HG02981 (cell line): ENCODE results near the gene ARHGDIB.

Experiments
- ATAC-seq: cut with Tn5 transposase; IDR thresholded peaks from one replicate; pipeline ENCODE4 v1.9.1; 2021; ENCODE audit warnings: mild to moderate bottlenecking, moderate library complexity; ENCODE audit not compliant: unreplicated experiment

ARHGDIB gene

DNA sequence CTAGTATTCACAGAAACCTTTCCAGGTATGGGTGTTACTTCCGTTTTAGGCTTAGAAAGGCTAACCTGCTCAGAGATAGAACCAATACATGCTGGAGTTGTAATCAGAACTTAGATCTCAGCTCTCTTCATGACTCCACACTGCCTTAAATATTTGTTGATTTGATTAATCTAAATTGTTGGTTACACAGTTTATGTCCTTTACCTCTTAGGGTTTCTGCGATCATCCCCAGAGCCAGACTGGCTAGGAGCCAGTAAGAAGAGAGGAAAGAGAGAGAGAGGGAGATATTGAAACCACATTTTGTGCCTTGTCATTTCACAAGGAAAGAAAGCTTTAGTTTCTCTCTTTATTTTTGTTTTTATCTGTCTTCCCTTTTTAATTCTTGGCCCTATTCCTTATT, 58.9 kb downstream of the ARHGDIB start:
- no peak for ATAC-seq

DNA sequence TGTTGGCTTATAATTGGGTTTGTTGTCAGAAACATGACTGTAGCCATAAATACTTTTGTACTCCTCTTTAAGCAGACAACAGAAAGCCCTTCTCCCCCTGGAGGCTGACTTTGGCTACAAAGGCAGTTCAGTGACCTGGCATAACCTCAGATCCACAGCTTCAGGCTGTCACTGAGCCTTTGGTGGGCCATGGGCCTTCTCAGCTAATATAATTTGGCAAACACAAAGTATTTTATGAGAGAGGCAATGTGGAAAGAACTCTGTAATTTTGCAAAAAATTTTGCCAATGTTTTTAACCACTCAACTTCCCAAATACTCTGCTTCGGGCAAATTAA, 60.2 kb downstream of the ARHGDIB start:
- ATAC-seq: no peak

DNA sequence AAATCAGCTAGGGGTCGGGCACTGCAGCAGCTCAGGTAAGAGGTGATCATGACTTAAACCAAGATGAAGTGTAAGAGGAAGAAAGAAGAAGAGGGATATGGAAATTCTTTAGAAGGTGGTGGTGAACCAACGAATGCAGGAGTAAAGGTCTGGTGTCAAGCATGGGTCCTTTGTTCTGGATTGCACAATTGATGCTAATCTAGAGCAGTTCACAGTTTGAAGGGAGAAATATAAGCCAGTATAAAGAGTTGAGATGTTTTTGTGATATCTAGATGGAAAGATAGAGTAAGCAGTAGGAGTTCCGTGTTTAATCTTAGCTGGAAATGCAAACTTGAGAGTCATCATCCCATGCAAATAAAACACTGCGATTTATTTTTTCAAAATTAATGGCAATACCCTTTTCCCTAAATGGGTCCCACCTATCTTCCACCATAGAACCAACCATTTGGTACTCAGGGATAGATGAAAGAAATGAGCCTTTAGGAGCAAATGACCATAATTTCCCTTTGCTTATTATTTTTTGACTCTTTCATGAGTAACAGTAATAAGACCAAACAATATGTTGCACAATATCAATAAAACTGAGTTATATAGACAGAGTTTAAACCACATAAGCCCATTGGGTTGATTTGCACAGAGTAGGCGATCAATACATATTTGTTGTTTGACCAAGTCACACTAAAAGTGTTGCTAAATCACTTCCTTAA, 60.7 kb downstream of the ARHGDIB start:
- ATAC-seq: no peak

DNA sequence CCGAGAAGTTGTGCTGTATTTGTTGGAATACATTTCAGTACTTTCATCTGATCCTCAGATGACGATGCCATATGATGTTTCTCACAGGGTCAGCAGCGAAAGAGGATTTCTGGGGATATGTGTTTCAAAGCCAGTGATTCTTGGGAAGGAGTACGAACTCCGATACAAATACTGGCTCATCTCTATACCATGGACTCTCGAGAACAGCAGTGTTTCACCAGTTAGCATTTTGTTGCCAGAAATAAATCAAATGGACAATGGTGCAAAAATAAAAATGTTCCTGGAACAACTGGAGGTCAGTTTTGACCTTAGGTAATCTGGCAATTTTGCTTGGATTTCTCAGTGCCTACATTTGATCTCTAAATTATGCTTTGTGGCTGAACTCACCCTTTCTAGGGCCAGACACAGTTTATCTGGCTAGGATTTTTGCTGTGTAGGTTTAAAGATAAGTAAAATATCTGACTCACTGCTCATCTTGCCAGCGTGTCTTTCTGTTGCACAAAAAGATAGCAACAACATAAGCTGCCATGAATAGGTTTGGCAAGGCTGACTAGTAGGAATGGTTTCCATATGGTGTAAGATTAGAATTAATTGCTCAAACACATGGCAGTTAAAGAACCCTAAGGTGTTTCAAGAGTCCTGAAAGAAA, 64.8 kb downstream of the ARHGDIB start:
- no peak for ATAC-seq

DNA sequence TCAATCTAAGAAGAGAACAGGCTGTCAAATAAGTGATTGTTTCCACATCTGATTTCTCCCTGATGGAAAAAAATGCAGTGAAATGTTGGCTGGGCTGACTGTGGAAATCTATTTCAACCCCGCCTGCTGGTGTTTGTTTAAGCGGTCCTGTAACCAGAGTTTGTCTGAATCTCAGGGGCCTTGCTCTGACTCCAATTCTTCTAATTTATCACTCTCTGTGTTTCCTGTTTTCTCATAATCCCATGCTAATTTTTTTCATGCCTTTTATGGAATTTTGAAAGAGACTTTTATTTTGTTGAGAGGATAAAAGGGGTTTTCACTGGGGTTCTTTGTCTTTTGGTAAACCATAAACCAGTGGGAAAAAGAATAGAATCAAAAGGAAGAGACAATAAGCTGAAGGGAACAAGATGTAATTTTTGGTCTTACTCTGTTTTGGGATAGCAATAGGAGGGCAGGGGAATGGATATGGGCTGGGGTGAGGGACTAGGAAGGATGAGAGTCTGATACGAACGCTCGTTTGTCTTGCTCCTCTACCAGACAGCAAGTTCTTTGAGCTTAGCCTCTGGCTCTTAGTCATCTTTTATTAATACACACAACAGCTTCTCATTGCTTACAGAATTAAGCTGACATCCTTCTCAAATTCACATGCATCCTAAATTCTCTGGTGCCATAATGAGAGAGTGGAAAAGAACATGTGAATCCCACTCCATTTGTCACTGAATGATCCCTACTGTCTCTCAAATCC, 67.7 kb downstream of the ARHGDIB start:
- ATAC-seq: no peak

DNA sequence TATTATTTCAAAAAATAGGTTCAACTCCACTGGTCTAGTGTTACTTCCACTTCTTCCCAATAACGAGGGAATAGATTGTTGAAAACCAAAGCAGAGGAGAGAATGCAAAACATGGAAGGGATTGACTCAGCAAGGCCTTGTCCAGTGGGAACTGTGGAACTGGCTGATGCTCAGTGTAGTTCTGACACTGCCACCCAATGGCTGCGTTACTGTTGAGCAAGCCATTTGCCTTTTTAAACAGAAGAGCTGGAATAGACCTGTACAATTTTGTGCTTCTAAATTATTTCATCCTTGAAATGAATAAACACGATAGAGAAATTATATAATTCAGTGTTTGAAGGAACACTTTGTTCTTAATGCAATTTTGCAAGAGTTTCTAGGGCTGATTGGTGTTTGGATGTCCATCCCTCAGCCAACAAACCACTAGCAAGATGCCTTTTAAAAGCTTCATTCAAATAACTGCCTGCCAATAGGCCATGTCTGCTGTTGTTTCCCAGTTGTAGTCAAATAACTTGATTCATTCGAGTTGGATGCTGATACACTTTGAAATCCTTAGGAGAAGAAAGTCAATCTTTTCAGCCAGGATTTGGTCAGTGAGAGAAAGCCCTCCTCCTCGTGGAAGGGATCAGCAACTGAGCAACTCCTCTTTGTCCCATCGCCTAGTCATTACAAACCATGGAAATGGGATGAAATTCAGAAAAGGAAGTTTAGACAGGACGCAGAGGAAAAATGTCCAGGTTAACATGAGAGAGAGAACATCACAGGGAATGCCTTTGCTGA, 68.5 kb downstream of the ARHGDIB start:
- ATAC-seq: no peak
